Urothelium cell line (cell line): ENCODE data around the gene TMEM51.

Source experiments
- DNase-seq: peaks from one replicate; pipeline ENCODE4 v3.0.0; 2011; ENCODE audit warnings: low spot score, mixed read lengths
- FAIRE-seq: peaks from 2 replicates; lab custom pipeline; 2011; peaks lifted over from hg19 to GRCh38; lab: Jason Lieb, UNC

Gene TMEM51

DNA sequence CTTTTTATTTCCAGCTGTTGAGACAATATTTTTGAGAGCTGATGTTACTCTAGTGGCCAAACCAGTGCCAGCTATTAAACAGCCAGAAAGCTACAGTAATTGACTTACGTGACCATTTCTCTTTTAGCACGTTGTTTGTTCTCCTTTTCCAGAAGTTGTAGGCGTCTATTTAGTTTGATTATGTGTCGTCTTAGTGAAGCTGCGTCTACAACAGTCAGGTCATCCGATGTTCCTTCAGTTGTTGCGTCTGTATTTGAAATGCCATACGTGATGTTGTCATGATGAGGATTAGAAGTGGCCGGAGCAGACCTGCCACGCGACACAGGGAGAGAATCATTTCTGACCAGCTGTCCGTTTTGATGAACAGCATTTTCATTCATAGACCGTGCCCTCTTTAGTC, 38.2 kb downstream of the TMEM51 start:
- no peak for FAIRE-seq
- no peak for DNase-seq

GRCh38 chr1:15192916-15193550, 39.5 kb downstream of the TMEM51 start:
- no peak for FAIRE-seq

DNA sequence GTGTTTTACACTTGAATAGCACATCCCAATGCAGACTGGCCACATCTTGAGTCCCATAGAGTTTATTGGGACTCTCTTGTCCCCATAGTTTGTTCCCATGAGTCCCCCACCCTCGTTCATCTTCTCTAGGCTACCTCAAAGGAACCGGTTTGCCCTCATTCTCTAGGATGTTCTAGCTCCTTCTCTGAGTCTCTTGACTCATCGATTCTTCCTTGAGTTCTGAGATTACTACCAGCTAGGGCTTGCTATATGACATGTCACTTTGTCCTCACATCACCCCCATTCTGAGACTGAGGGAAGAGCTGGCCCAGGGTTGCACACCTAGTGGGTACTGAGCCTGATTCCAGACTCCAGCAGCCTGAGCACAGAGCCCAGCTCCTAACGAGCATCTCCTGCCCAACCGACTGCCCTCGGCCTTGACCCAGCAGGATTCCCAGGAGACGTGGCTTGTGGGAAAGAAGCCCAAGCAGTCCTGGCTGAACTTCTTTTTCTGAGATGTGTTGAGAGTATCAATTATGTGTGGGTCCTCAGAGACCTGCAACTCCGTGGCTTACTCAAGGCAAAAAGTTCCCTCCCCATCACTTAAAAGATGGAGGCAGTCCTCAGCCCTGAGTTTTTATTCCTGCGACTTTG, 42.0 kb downstream of the TMEM51 start:
- FAIRE-seq, result no peak

More at GRCh38 chr1:15192916-15193550, 39.5 kb downstream of the TMEM51 start:
- DNase-seq, result no peak

DNA sequence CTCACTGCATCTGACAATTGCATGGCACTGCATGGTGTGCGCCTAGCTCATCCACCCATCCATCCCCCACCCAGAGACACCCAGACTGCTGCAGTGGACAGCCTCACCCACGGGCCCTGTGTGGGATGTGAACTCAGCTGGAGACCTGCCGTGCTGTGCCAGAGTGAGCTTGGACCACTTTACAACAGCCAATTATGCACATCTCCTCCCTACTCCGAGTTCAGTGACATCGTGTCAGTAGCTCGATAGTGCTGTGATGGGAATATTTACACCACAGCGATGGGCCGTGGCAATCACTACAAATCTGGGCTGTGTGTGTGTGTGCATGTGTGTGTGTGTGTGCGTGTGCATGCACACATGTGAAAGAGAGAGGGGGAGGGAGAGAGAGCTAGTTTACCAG, 42.5 kb downstream of the TMEM51 start:
- DNase-seq, result no peak
- FAIRE-seq, result no peak

More for the DNA sequence above, 42.0 kb downstream of the TMEM51 start:
- DNase-seq, result no peak

DNA sequence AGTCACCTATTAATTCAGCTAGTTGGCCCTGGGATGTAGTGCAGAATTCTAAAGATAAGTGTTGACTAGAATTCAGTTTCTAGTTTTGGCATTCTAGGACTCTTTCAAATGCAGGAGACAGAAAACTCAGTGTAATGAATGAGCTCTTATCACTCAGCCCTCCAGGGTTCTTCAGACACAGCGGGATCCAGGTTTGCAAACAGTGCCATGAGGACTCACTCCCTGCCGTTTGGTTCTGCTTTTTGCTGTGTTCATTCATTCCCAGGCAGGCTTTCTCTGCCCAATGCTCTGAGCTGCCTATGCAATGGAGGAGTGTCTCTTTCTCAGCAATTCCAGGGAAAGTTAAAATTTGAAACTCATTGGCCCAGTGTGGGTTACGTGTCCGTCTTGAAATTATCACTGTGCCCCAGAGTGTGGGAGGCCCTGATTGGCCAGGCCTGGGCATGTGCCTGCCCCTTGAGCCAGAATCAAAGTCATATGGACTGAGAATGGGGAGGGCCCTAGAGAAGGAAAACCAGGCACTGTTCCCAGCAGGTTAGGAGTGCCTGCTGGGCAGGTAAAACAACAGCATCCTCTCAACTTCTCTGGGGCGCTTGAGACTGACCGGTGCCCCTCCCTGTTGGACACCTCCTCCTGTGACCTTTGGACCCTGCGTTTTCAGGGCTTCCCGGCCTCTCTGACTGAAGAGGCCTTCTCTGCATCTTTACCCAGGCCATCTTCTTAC, 43.4 kb downstream of the TMEM51 start:
- DNase-seq, result no peak
- no peak for FAIRE-seq

- no peak for FAIRE-seq
- DNase-seq, result no peak
Observed at GRCh38 chr1:15197591-15198447, 44.3 kb downstream of the TMEM51 start.

- FAIRE-seq (no peak), DNase-seq (no peak)
Observed at GRCh38 chr1:15198684-15199083, 45.1 kb downstream of the TMEM51 start.

GRCh38 chr1:15201221-15201620, 47.7 kb downstream of the TMEM51 start:
- DNase-seq (no peak), FAIRE-seq (no peak)

- DNase-seq (no peak), FAIRE-seq (no peak)
Observed at GRCh38 chr1:15201849-15202551, 48.5 kb downstream of the TMEM51 start.

DNA sequence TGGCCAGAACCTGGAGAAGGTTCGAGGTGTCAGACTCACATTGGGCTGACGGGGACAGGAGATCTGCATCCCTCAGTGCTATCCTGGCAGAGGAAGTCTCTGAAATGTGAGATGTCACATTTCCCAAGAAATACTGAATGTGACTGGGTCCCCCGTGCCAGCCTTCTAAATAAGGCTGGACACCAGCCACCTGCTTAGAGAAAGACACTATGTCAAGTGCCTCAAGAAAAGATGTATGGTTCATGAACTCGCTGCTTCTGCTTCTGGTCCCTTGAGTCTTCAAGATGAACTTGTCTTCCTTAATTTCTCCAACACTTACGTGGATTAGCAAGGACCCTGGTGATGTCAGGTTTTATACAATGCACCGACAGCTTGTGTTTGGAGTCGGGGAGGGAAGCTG, 51.4 kb downstream of the TMEM51 start:
- DNase-seq (no peak), FAIRE-seq (no peak)

DNA sequence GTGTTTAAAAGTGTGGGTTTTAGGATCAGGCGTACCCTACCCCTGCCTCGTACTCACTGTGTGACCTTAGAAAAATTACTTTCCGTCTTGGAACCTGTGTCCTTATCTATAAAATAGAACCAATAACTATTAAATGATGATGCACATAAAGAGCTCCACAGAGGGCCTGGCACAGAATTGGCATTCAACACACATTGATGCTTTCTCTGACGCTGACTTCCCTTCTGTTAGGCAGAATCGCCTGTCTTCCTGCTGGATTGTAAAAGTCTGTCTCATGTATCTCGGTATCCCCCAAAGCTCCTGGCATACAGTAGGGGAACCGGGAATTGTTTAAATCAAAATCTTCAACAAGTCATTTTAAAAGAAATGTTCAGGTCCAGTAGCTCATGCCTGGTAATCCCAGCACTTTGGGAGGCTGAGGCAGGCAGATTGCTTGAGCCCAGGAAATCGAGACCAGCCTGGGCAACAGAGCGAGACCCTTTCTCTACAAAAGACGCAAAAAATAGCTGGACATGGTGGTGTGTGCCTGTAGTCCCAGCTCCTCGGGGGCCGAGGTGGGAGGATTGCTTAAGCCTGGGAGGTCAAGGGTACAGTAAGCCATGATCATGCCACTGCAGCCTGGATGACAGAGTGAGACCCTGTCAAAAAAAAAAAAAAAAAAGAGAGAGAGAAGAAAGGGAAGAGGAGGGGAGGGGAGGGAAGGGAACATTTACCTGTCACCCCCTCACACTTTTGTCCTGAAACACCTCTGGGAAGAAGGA, 52.2 kb downstream of the TMEM51 start:
- DNase-seq (no peak), FAIRE-seq (no peak)

DNA sequence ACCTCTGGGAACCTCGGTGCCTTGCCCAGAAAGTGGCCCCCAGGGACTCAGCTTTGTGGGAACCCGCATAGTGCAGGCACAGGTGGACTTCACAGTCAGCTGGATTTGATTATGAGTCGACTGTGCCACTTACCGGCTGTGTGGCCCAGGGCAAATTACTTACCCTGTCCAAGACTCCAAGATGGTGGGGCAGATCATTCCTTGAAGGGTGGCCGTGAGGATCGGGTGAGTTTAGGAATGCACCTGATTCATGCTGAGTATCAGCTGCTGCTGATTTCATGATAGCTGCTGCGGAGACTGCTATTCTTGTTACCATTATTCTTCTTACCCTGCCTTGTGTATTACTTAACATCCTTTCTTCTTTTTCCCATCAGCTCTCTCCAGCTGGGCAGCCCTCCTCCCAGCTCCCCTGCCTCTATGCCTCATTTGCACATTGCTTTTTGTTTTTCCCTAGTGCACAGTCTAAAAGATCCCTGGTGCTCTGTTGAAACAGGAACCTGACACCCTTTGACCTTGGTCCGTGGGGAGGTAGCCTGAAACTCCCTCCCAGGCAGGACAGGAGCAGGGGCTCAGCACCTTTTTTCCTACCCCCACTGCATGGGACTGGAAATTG, 53.0 kb downstream of the TMEM51 start:
- FAIRE-seq, result no peak
- DNase-seq, result no peak

GRCh38 chr1:15207031-15207828, 53.7 kb downstream of the TMEM51 start:
- no peak for FAIRE-seq

DNA sequence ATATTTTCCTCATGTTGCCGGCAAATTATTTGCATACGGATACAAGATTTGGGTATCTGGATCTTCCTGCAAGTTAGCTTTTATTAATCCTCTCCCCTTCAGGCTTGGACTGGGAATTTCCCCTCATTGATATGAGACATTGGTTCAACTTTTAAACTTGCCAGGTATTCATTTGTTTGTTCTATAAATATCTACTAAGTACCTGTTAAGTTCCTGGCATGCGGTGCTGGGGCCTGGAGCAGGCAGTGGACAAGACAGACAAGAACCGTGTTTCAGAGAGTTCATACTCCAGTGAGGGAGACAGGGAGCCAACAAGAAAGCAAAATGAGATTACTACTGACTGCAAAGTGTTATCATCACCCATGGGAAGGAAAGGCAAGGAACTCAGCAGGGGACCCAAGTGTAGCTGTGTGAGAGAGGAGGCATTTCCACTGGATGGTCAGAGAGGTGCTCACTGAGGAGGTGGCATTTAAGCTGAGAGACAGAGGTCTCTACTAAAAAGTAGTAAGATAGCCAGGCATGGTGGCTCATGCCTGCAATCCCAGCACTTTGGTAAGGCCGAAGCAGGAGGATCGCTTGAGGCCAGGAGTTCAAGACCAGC, 54.4 kb downstream of the TMEM51 start:
- DNase-seq (no peak), FAIRE-seq (no peak)

More at GRCh38 chr1:15207031-15207828, 53.7 kb downstream of the TMEM51 start:
- no peak for DNase-seq

DNA sequence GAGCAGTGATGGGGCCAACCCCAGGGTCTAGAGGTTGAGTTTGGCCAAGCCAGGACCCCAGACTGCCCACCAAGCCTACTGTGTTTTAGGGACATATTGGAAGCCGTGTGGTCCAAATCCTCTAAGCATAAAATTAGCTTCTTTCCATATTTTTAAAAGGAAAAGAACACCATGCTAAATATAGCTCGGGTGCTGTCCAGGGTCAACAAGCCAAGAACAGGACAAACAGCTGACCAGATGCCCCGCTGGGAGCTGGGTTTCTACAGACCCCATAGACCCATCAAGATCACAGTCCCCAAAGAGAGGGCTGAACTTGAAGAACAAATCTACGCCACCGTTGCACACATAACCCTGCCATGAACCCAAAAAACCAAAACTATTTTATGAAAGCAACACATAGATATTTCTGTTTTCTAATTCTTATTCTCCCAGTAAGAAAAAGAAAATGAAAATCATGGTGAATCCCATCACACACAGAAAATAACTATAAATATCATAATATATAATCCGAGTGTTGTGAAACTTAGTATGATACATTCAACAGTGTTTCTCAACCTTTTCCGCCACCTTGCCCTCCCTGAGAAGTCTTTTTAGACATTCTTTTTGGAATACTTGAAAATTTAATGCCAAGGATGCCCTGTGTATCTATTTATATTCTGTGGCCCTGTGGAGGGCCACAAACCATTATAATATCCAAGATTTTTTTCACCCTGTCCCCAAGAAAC, 57.3 kb downstream of the TMEM51 start:
- FAIRE-seq (no peak), DNase-seq (no peak)

- no peak for DNase-seq
- no peak for FAIRE-seq
Observed at GRCh38 chr1:15211424-15211823, 57.9 kb downstream of the TMEM51 start.

- peak; percentile 32 for FAIRE-seq
- no peak for DNase-seq
Observed at GRCh38 chr1:15212216-15212953, 58.8 kb downstream of the TMEM51 start.
